ENCODE results near the gene COL27A1. TPM values are rescaled to one million over a fixed set of nuclear protein-coding genes. Genes with fewer than 3 reads are reported as not detected.

The COL27A1 gene
- total RNA-seq, 1 donor from 2014 or later = 1.3 TPM

GRCh38 chr9:114314881-114315722, 159.8 kb downstream of the COL27A1 start:
- TF ChIP-seq CTCF (IDR thresholded peaks at IDR 0.05; ENCODE audit: insufficient read depth, low read length, severe bottlenecking) = no peak
- FAIRE-seq (no peak), DNase-seq (ENCODE audit: low read depth) (peak; percentile 25)
- H3K4me3 ChIP-seq (ENCODE audit: low read depth, low read length) = no peak overlapping the region
- H3K36me3 ChIP-seq (ENCODE audit: control insufficient read depth, insufficient read depth, low read length) = peaks cover 5% of the 10 kb centered on the region
- no peaks in the 10 kb centered on the region for H3K27me3 ChIP-seq (ENCODE audit: control insufficient read depth, insufficient read depth, low read length)

DNA sequence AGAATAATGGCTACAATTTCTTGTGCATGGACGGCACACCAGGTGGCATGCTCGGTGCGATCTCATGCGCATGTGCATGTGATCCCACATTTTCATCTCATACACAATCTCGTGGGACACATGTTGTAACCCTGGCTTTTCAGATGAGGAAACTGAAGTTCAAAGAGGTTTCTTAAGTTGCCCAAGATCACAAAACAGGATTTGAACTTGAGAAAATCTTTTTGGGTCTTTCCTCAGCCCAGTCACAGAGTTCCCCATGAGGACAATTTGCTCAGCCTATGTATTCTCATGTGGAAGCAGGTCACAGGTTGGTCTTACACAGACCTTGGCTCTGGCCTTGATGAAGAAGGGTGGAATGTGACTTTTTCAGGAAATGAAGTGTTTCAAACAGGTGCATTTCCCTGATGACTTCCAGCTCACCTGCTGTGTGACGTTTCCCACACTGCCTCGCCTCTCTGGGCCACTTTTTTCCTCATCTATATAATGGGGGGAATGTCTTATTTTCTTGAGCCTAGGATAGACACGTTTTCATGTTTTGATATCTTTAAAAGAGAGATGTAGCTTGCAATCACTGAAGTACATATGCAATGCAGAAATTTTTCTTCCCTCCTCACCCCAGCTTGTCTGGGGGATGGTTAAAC, 160.5 kb downstream of the COL27A1 start:
- no peak overlapping the region for H3K4me3 ChIP-seq (ENCODE audit: low read depth, low read length)
- peaks cover 1% of the 10 kb centered on the region for H3K36me3 ChIP-seq (ENCODE audit: control insufficient read depth, insufficient read depth, low read length)
- FAIRE-seq (no peak), DNase-seq (ENCODE audit: low read depth) (no peak)
- no peaks in the 10 kb centered on the region for H3K27me3 ChIP-seq (ENCODE audit: control insufficient read depth, insufficient read depth, low read length)
- TF ChIP-seq CTCF (IDR thresholded peaks at IDR 0.05; ENCODE audit: insufficient read depth, low read length, severe bottlenecking) = no peak

DNA sequence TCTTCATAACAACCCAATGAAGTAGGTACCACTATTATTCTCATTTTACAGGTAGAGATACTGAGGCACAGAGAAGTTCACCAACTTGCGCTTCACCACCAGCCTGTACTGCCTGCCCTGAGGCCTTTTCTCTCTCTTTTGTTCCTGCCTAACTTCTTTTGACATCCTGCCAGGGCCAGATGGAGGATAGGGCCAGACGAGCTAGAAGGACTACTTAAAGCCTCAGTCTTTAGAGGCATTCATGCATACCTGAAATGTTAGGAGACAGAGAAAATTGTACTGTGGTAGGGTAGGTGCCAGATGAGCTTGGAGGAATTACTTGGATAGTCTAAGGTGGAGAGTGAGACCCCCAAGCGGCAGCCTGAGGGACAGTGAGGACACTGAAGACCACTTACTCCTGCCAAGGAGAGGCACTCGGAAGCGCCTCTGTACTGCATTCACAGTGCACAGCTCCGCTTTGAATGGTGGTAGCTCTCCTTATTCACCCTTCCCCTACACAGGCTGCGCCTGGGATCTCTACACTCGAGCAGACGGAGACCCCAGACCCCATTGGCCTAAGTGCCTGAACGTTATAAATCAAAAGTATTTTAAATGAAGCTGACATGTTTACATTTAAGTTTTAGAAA, 161.4 kb downstream of the COL27A1 start:
- FAIRE-seq (no peak), DNase-seq (ENCODE audit: low read depth) (no peak)
- H3K36me3 ChIP-seq (ENCODE audit: control insufficient read depth, insufficient read depth, low read length) = no peaks in the 10 kb centered on the region
- no peak overlapping the region for H3K4me3 ChIP-seq (ENCODE audit: low read depth, low read length)
- H3K27me3 ChIP-seq (ENCODE audit: control insufficient read depth, insufficient read depth, low read length) = no peaks in the 10 kb centered on the region
- TF ChIP-seq CTCF (IDR thresholded peaks at IDR 0.05; ENCODE audit: insufficient read depth, low read length, severe bottlenecking) = no peak

GRCh38 chr9:114317665-114318357, 162.5 kb downstream of the COL27A1 start:
- FAIRE-seq = no peak
- Histone ChIP-seq H3K36me3 (ENCODE audit: control insufficient read depth, insufficient read depth, low read length) (no peaks in the 10 kb centered on the region), H3K27me3 (ENCODE audit: control insufficient read depth, insufficient read depth, low read length) (no peaks in the 10 kb centered on the region), H3K4me3 (ENCODE audit: low read depth, low read length) (no peak overlapping the region)
- DNase-seq (ENCODE audit: low read depth) = peak; percentile 22
- no peak for TF ChIP-seq CTCF (IDR thresholded peaks at IDR 0.05; ENCODE audit: insufficient read depth, low read length, severe bottlenecking)

DNA sequence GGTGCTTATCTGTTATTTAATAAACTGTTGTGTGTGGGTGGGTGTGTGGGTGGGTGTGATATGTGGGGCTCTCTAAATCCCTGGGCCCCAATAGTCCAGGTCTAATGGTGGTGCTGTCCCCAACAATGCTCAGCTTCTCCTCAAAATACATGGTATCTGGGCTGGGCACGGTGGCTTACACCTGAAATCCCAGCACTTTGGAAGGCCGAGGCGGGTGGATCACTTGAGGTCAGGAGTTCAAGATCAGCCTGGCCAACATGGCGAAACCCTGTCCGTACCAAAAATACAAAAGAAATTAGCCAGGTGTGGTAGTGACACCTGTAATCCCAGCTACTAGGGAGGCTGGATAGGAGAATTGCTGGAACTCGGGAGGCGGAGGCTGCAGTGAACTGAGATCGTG, 163.1 kb downstream of the COL27A1 start:
- no peak for TF ChIP-seq CTCF (IDR thresholded peaks at IDR 0.05; ENCODE audit: insufficient read depth, low read length, severe bottlenecking)
- H3K4me3 ChIP-seq (ENCODE audit: low read depth, low read length) = no peak overlapping the region
- no peaks in the 10 kb centered on the region for H3K27me3 ChIP-seq (ENCODE audit: control insufficient read depth, insufficient read depth, low read length)
- DNase-seq (ENCODE audit: low read depth) (no peak), FAIRE-seq (no peak)
- no peaks in the 10 kb centered on the region for H3K36me3 ChIP-seq (ENCODE audit: control insufficient read depth, insufficient read depth, low read length)
